HG03139 (cell line): ENCODE results near the gene BRF1.
A peak's percentile ranks its signal among the peaks of the same experiment; 100 is the strongest.

Experiments used
- ATAC-seq: cut with Tn5 transposase; IDR thresholded peaks from one replicate; pipeline ENCODE4 v1.9.1; 2021; ENCODE audit not compliant: unreplicated experiment

The BRF1 gene

GRCh38 chr14:105161964-105162668 lies 138.7 kb downstream of the BRF1 start:
- ATAC-seq, result peak; percentile 73

GRCh38 chr14:105161309-105161708 lies 139.5 kb downstream of the BRF1 start:
- ATAC-seq, result no peak

- ATAC-seq, result no peak
Measured at GRCh38 chr14:105160776-105161175, 140.0 kb downstream of the BRF1 start.

DNA sequence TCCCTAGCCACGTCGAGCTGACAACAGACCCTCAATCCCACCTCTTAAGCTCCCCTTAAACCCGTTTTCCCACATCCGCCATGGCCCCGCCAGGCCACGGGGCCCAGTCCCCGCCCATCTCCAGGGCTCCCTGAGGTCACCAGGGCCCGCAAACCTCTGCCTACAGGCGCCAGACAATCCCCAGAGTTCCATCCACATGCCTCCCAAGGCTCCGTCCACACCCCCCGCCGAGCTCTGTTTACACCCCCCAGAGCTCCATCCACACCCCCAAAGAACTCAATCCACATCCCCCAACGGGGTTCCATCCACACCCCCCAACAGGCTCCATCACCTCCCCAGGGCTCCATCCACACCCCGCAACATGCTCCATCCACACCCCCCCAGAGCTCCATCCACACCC lies 141.5 kb downstream of the BRF1 start:
- ATAC-seq, result no peak
